Calu3 (cell line): ENCODE data around the gene TGFBR2. TPM values are rescaled to one million over a fixed set of nuclear protein-coding genes. Genes with fewer than 3 reads are reported as not detected.

Source experiments
- BruUV-seq: library from RNA; stranded (reverse); fragments of 400-500 nt; replicated peaks from 2 replicates; lab custom pipeline; 2021; lab: Mats Ljungman, UMichigan
- CTCF ChIA-PET: fragments of 300-600 bp; sonication (Branson Sonifier 250); formaldehyde crosslinking; loops from one replicate; lab custom pipeline; 2022; ENCODE audit warnings: antibody characterized with exemption; lab: Charles Lee
- DNase-seq: peaks from one replicate; pipeline ENCODE4 v3.0.0; 2022
- H3K27ac Mint-ChIP-seq: one replicate; pipeline ENCODE4 v1.8.0; 2022; ENCODE audit warnings: mixed read lengths; ENCODE audit not compliant: unreplicated experiment
- H3K27me3 Mint-ChIP-seq: one replicate; pipeline ENCODE4 v1.8.0; 2022; ENCODE audit warnings: mixed read lengths; ENCODE audit not compliant: unreplicated experiment
- H3K36me3 Mint-ChIP-seq: one replicate; pipeline ENCODE4 v1.8.0; 2022; ENCODE audit warnings: mild to moderate bottlenecking, moderate library complexity, mixed read lengths; ENCODE audit not compliant: insufficient read depth, unreplicated experiment
- H3K4me1 Mint-ChIP-seq: one replicate; pipeline ENCODE4 v1.8.0; 2022; ENCODE audit warnings: mild to moderate bottlenecking, low read depth, mixed read lengths; ENCODE audit not compliant: unreplicated experiment
- H3K4me3 Mint-ChIP-seq: one replicate; pipeline ENCODE4 v1.8.0; 2022; ENCODE audit warnings: mild to moderate bottlenecking, low read depth, moderate library complexity, mixed read lengths; ENCODE audit not compliant: unreplicated experiment
- H3K9me3 Mint-ChIP-seq: one replicate; pipeline ENCODE4 v1.8.0; 2022; ENCODE audit warnings: low read depth, mixed read lengths; ENCODE audit not compliant: unreplicated experiment
- CTCF ChIP-seq: fragments of 200-600 bp; IDR thresholded peaks from one replicate; pipeline ENCODE4 v1.8.0; 2022; ENCODE audit warnings: antibody characterized with exemption; ENCODE audit not compliant: unreplicated experiment
- intact Hi-C: fragments of 100-400 bp; cut with micrococcal nuclease; formaldehyde crosslinking; loops from one replicate; pipeline ENCODE4 v1.10.0; 2022; ENCODE audit not compliant: unreplicated experiment
- total RNA-seq: library from RNA; stranded (reverse); gene quantifications from 2 replicates; pipeline ENCODE4 v1.2.3, GENCODE V29; 2022

TGFBR2 gene
- total RNA-seq, 1 experiment from 2014 or later, result 105 TPM

DNA sequence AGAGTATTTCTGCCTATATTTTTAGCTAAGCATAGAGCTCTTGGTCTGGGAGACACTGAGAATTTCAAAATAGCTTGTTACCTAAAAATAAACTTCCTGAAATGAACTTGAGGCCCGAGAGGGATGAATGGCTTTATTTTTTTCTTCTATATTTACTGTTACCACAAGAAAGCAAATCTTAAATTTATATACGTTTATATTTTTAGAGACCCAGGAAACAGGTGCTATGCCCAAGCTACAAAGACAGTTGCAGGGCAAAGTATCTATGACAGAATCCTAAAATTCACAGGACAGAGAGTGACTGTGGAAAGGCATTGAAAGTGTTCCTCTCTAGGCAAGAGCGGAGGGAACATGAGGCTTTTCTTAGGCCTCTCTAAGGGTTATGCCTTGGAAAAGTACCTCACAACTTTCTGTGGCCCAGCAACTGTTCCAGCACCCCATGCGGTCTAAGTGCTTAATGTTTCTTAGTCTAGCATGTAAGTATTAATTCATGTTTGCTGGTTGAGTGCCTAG, 36.5 kb downstream of the TGFBR2 start:
- Mint-ChIP-seq H3K4me1 (peaks cover 19% of the 10 kb centered on the region), H3K9me3 (no peaks in the 10 kb centered on the region), H3K4me3 (no peak overlapping the region), H3K27ac (no peak overlapping the region), H3K36me3 (peaks cover 14% of the 10 kb centered on the region), H3K27me3 (no peaks in the 10 kb centered on the region)
- no TSS peak for BruUV-seq
- DNase-seq, result no peak
- intact Hi-C loops, result no loop called here
- no peak for TF ChIP-seq CTCF
- CTCF ChIA-PET, result interaction anchor here (1.2 kb wide), 1 partner anchor 14 kb away, joined by 3 read pairs; no protein-coding TSS in a partner anchor

DNA sequence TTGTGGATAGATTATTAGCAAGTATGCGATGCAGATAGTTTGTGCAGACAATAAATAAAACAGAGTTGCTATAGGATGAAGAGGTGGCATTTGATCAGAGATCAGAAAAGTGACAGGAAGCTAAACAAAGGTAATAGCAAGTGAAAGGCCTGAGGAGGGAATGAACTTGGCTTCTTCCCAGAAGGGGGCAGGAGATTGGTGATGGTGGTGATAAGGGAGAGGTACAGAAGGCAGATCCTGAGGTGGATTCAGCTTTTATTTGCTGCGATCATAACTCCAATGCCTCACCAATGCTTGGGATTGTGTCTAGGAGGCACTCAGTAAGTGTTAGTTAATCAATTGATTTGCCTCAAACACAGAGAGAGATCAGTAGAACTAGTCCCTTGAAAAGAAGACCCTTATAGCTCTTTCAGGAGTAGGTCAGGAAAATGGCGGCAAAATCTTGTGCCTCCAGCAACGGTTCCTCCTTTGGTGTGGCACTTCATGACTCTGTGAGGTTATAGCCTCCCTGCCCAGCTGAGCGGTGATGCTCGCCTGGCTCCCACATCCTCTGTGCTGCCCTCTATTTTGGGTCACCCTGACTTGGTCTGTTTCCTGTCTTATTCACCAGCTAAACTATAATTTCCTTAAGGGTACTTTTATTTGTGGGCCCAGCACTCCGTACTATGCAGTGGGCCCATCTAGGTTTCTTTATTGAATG, 37.5 kb downstream of the TGFBR2 start:
- intact Hi-C loops, result no loop called here
- Mint-ChIP-seq H3K36me3 (peaks cover 24% of the 10 kb centered on the region), H3K27me3 (no peaks in the 10 kb centered on the region), H3K27ac (peak overlapping the region; percentile 43), H3K9me3 (no peaks in the 10 kb centered on the region), H3K4me3 (no peak overlapping the region), H3K4me1 (peaks cover 23% of the 10 kb centered on the region)
- TF ChIP-seq CTCF, result no peak
- CTCF ChIA-PET, result no interaction called here
- DNase-seq, result no peak
- BruUV-seq, result no TSS peak

DNA sequence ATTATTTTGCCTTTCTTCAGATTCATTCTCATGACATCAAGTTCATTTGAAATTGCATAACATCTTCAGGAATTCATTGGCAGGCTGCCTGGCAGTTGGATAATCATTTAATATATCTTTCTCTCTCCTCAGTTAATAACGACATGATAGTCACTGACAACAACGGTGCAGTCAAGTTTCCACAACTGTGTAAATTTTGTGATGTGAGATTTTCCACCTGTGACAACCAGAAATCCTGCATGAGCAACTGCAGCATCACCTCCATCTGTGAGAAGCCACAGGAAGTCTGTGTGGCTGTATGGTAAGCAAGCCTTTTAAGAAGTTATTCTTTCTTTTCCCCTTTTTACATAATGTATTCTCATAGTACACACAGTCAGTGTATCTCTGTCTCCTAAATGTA, 38.2 kb downstream of the TGFBR2 start:
- DNase-seq, result peak; percentile 20
- intact Hi-C loops, result no loop called here
- no peak overlapping the region for H3K27ac Mint-ChIP-seq
- CTCF ChIA-PET, result no interaction called here
- H3K27me3 Mint-ChIP-seq, result no peaks in the 10 kb centered on the region
- peaks cover 26% of the 10 kb centered on the region for H3K4me1 Mint-ChIP-seq
- H3K36me3 Mint-ChIP-seq, result peaks cover 31% of the 10 kb centered on the region
- BruUV-seq, result no TSS peak
- H3K4me3 Mint-ChIP-seq, result no peak overlapping the region
- no peaks in the 10 kb centered on the region for H3K9me3 Mint-ChIP-seq
- TF ChIP-seq CTCF, result no peak

GRCh38 chr3:30645077-30645476, 38.7 kb downstream of the TGFBR2 start:
- Mint-ChIP-seq H3K36me3 (peaks cover 36% of the 10 kb centered on the region), H3K27ac (no peak overlapping the region), H3K9me3 (no peaks in the 10 kb centered on the region), H3K4me3 (no peak overlapping the region), H3K27me3 (no peaks in the 10 kb centered on the region), H3K4me1 (peaks cover 26% of the 10 kb centered on the region)
- no peak for TF ChIP-seq CTCF
- intact Hi-C loops, result no loop called here
- no TSS peak for BruUV-seq
- DNase-seq, result no peak
- CTCF ChIA-PET, result no interaction called here
